Lower leg skin (tissue), 4 donors: ENCODE data around the gene ANKRD18B. TPM values are rescaled to one million over a fixed set of nuclear protein-coding genes. Genes with fewer than 3 reads are reported as not detected.
"Not testable (repeated sequence)": the region's sequence is repeated elsewhere in the genome, so short reads cannot be mapped to it uniquely, and the experiment has no call there.

ENCODE experiments used
- DNase-seq, 2 donors: peaks; one replicate each; pipeline ENCODE4 v3.0.0-alpha.2; 2019; ENCODE audit warnings: low spot score in 2 of 2
- H3K4me3 ChIP-seq: fragments of 200-600 bp; sonication (generic); 2 replicates; pipeline ENCODE4 v1.5.1; 2017; ENCODE audit warnings: mild to moderate bottlenecking, low read depth; ENCODE audit not compliant: poor library complexity, severe bottlenecking
- WGBS, 2 donors: methylation state at CpG; one replicate each; pipeline ENCODE4 v1.1.5; 2018; 5-methylcytosine and 5-hydroxymethylcytosine counted together
- intact Hi-C: fragments of 100-400 bp; cut with DNase I; formaldehyde crosslinking; loops from one replicate; pipeline ENCODE4 v1.15.0; 2023; ENCODE audit warnings: low total_unique reads
- total RNA-seq, 4 donors: library from RNA; depleted of rRNA; stranded (reverse); fragments of >200 nt; gene quantifications; one replicate each; pipeline ENCODE4 v1.1.0, GENCODE V29; 2016

The ANKRD18B gene
- total RNA-seq, 4 donors from 2014 or later, result 2.5 to 8.9 (median 5.1) TPM

DNA sequence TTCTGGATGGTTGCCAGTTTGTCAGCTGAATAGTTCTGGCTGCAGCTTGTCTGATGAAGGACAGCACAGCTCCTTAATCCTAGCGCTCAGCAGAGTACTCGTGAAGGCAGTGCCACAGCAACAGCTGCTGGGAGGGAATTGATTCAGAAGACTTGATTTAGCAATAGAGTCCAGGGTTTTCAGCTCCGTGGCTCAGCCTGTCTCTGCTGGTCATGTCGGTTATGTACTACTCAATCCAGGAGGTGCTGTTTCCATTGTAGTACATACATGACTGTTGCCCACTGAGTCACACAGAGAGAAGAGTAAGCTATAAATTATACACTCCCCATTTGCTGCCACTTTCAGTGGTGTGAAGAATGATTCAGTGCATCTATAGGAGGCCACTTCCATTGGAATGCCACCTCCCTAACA is 28.3 kb downstream of the ANKRD18B start:
- intact Hi-C loops, DNase-seq, H3K4me3 ChIP-seq: not testable (repeated sequence)
- 0 to 36% methylated on average over 2 to 4 of the region's 4 CpGs for WGBS, 2 donors

DNA sequence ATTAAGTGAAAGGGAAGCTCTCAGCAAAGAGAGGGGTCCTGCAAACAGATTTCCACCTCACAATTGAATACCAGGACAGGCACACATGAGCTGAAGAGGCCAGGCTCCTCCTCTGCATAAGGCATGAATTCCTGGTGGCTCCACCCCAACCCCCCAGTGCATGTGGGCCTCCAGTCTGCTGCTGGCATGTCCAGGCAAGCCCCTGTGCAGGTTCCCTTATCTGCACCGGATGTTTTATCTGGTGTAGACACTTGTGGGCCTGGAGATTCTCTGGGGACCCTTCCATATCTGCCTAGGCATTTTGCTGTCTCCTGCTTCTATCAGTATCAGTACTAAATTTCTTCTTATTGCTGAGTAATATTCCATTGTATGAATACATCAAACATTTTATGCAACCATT is 36.2 kb downstream of the ANKRD18B start:
- H3K4me3 ChIP-seq, DNase-seq, intact Hi-C loops: not testable (repeated sequence)
- WGBS, 2 donors, result 77 to 81% methylated on average over 1 of the region's 1 CpG

DNA sequence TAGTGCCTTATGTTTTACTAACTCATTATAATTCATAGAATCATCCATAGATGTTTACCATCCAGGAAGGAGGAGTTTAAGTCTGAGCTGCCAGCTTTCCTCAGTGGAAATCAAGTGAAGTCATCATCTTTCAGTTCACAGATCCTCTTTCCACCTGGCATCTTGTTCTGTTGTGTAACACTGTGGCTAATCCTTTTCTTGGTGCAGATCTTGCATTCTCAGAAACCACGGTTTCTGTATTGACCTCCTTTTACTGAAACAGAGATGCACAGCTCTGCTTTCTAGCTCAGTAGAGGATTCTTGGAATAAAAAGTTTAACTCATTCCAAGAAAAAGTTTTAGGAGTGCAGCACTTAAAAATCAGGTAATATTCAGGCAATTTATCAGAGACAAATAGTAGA is 38.1 kb downstream of the ANKRD18B start:
- H3K4me3 ChIP-seq, intact Hi-C loops, DNase-seq: not testable (repeated sequence)
- 36 to 63% methylated on average over 1 of the region's 1 CpG for WGBS, 2 donors

DNA sequence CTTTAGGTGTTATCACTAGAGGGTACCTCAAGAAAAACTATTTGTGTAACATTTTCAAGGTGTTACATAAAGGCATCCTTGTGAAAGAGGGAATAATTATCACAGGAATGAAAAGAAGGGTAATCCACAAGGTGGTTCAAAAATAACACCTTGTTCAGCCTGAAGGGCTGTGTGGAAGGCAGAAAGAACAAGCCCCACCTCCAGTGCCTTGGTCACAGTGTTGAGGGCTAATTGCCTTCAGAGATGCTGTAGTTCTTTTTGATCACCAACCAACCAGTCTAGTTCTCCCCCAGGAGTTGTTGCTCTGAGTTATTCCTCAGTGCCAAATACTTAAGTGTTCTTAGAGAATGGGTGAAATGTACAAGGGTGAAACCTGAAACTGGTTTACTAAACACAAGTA is 43.7 kb downstream of the ANKRD18B start:
- intact Hi-C loops, H3K4me3 ChIP-seq, DNase-seq: not testable (repeated sequence)

DNA sequence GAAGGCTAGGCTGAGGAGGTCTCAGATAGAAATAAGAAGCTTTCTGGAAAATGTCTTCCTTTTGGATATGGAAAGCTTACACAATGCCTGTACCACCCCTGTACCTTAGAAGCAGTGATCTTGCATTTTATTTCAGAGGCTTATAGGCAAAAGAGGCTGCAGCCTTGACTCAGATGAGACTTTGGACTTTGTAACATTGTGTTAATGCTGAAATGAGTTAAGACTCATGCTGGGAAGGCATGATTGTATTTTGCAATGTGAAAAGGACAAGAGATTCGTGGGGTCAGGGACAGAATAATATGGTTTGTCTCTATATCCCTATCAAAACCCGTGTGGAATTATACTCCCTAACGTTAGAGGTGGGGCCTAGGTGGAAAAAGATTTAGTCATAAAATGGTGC is 53.7 kb downstream of the ANKRD18B start:
- DNase-seq, H3K4me3 ChIP-seq, intact Hi-C loops: not testable (repeated sequence)
- WGBS, 2 donors, result 0 to 78% methylated on average over 1 to 3 of the region's 3 CpGs

DNA sequence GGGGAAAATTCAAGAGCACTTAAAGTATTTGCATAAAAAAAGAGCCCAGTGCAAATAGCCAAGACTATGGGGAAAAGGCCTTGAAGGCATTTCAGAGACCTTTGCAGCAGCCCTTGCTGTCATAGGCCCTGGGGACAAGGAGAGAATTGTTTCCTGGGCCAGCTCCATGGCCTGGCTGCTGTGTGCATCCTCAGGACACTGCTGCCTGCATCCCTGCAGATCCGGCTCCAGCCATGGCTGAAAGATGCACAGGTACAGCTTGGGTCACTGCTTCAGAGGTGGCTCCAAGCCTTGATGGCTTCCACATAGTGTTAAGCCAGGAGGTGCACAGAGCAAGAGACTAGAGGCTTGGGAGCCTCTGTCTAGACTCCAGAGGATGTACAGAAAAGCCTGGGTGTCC is 55.9 kb downstream of the ANKRD18B start:
- no CpG with 5 or more reads among the region's 1 CpG for WGBS, 2 donors
- H3K4me3 ChIP-seq, intact Hi-C loops: not testable (repeated sequence)

DNA sequence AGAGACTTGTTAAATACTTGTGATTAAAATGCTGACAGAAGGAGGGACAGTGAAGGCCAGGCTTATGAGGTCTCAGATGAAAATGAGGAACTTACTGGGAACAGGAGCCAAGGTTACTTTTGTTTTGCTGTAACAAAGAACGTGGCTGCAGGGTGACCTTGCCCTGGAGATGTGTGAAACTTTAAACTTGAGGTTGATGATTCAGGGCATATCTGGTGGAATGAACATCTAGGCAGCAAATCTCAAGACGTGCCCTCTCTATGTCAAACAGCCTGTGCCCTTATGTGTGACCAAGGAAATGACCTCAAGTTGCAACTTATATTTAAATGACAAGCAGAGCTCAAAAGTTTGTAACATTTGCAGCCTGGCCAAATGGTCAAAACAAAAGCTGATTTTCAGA is 58.6 kb downstream of the ANKRD18B start:
- WGBS, 2 donors, result 53 to 62% methylated on average over 2 of the region's 2 CpGs
- DNase-seq, intact Hi-C loops, H3K4me3 ChIP-seq: not testable (repeated sequence)

More for the DNA sequence above, 55.9 kb downstream of the ANKRD18B start:
- not testable (repeated sequence) for DNase-seq

DNA sequence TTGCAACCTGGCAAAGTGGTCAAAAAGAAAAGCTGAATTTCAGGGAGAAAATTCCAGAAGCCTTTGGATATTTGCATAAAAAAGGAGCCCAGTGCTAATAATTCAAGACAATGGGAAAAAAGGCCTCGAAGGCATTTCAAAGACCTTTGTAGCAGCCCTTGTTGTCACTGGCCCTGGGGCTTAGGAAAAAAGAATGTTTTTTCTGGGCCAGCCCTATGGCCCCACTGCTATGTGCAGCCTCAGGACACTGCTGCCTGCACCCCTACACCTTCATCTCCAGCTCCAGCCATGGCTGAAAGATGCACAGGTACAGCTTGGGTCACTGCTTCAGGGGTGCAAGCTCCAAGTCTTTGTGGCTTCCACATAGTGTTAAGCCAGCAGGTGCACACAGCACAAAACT is 62.1 kb downstream of the ANKRD18B start:
- WGBS, 2 donors, result 78% methylated on average over 1 of the region's 1 CpG; no CpG with 5 or more reads in 1 of the 2 donors
- intact Hi-C loops, DNase-seq, H3K4me3 ChIP-seq: not testable (repeated sequence)

DNA sequence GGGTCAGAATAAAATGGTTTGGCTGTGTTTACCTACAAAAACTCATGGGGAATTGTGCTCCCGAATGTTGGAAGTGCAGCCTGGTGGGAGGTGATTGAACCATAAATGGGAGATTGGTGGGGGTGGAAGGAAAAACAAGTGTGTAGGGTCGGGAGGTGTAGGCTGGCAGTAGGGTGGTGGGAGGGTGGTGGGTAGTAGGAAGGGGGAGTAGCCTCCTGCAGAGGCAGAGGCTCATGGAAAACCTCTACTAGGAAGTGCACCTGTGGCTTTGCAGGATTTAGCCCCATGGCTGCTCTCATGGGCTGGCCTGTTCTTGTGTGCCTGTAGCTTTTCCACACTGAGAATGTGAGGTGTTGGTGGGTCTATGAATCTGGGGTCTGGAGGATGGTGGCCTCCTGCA is 63.7 kb downstream of the ANKRD18B start:
- intact Hi-C loops, H3K4me3 ChIP-seq, DNase-seq: not testable (repeated sequence)
- 40% methylated on average over 1 of the region's 2 CpGs; no CpG with 5 or more reads in 1 of the 2 donors for whole genome bisulfite sequencing, 2 donors

DNA sequence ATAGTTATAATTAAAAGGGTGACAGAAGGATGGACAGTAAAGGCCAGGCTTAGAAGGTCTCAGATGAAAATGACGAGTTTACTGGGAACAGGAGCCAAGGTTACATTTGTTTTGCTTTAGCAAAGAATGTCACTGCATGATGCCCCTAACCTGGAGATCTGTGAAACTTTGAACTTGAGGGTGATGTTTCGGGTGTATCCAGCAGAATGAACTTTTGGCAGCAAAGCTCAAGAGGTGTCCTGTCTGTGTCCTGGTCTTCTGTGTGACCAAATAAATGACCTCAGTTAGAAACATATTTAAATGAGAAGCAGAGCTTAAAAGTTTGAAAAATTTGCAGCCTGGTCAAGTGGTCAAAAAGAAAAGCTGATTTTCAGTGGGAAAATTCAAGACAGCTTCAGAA is 64.8 kb downstream of the ANKRD18B start:
- intact Hi-C loops, H3K4me3 ChIP-seq, DNase-seq: not testable (repeated sequence)
- WGBS, 2 donors, result 100% methylated on average over 1 of the region's 2 CpGs

DNA sequence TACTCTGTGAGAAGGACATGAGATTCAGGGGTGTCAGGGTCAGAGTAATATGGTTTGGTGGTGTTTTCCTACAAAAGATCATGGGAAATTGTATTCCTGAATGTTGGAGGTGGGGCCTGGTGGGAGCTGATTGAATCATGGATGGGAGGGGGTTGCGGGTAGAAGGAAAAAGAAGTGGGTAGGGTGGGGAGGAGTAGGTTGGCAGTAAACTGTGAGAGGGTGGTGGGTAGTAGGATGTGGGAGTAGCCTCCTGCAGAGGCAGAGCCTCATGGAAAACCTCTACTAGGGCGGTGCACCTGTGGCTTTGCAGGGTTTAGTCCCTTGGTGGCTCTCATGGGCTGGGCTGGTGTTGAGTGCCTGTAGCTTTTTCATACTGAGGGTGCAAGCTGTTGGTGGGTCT is 66.8 kb downstream of the ANKRD18B start:
- WGBS, 2 donors, result 96 to 97% methylated on average over 2 of the region's 2 CpGs
- intact Hi-C loops, H3K4me3 ChIP-seq, DNase-seq: not testable (repeated sequence)

DNA sequence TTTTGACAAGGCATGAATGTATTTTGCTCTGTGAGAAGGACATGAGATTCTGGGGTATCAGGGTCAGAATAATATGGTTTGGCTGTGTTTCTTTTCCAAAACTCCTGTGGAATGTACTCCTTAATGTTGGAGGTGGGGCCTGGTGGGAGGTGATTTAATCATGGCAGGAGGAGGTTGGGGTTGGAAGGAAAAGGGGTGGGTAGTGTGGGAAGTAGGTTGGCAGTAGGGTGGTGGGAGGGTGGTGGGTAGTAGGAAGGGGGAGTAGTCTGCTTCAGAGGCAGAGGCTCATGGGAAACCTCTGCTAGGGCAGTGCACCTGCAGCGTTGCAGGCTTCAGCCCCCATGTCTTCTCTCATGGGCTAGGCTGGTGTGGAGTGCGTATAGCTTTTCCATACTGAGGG is 72.9 kb downstream of the ANKRD18B start:
- DNase-seq, H3K4me3 ChIP-seq, intact Hi-C loops: not testable (repeated sequence)
- 88 to 100% methylated on average over 2 of the region's 2 CpGs for WGBS, 2 donors

DNA sequence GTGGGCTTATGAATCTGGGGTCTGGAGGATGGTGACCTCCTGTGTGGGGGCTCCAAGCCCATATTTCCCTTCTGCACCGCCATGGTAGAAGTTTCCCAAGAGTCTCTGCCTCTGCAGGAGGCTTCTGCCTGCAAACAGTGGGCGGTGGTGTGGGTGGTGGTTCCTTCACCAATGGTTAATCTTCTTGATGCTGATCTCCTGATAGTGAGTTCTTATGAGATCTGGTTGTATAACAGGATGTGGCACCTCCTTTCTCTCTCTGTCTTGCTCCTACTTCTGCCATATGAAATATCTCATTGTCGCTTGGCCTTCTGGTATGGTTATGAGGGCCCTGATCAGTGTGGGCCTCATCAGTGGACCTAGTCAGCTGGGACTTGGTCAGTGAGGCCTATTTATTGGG is 73.3 kb downstream of the ANKRD18B start:
- H3K4me3 ChIP-seq, DNase-seq, intact Hi-C loops: not testable (repeated sequence)
- WGBS, 2 donors, result 93 to 95% methylated on average over 3 of the region's 3 CpGs

DNA sequence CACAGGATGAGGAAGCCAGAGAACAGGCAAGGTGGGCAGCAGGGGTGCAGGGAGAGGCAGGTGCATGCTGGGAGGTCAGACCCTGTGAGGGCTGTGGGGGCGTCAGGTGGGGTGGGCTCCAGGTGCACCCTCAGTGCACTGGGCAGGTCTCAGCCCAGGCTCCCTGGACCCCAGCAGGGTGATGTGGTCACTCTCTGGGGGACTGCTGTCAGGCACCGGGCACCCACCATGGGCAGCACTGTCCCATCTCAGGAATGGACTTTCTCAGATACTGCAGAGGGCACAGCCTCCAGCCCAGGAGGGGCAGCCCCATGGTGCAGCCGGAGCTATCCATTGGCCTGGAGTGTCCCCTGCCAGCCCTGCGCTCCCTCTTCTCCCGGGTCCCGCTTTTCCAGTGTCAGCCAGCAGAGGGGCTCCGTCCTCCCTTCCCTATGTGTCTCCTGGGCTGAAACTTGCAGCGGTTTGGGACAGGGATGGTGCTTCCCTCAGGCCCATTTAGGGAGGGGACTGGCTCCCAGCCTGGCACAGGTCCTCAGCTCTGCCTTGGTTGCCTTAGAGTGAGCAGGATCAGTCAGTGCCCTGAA is 74.8 kb downstream of the ANKRD18B start:
- DNase-seq, intact Hi-C loops, H3K4me3 ChIP-seq: not testable (repeated sequence)
- 88 to 89% methylated on average over 6 to 8 of the region's 8 CpGs for WGBS, 2 donors

DNA sequence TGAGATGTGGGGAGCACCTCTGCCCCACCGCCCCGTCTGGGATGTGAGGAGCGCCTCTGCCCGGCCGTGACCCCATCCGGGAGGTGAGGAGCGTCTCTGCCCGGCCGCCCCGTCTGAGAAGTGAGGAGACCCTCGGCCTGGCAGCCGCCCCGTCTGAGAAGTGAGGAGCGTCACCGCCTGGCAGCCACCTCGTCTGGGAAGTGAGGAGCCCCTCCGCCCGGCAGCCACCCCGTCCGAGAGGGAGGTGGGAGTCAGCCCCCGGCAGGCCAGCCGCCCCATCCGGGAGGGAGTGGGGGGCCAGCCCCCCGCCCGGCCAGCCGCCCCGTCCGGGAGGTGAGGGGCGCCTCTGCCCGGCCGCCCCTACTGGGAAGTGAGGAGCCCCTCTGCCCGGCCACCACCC is 76.9 kb downstream of the ANKRD18B start:
- intact Hi-C loops, DNase-seq, H3K4me3 ChIP-seq: not testable (repeated sequence)
- WGBS, 2 donors, result 95 to 100% methylated on average over 13 to 25 of the region's 32 CpGs

DNA sequence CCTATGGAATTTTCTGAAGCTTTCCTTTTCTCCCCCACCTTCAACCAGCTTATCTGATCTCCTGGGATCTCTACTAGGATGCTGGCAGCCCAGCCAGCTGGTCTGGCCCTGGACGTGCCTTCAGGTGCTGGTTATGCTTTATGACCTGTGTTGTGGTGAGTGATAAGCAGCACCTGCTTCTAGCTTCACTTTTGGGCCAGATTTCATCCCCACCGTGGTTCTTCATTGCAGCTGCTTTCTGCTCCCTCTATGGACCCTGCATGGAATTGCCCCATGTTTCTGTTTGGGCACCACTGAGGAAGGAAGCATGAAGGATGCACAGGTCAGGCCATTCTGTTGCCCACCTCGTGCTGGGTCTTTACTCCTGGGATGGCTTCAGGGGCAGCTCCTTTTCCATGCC is 80.2 kb downstream of the ANKRD18B start:
- H3K4me3 ChIP-seq, intact Hi-C loops, DNase-seq: not testable (repeated sequence)
- 35 to 46% methylated on average over 3 of the region's 3 CpGs for WGBS, 2 donors
